ENCODE data around the gene PPP4R3A. TPM values are rescaled to one million over a fixed set of nuclear protein-coding genes. Genes with fewer than 3 reads are reported as not detected.

The PPP4R3A gene
- total RNA-seq, 1 donor from 2014 or later = 119 TPM

DNA sequence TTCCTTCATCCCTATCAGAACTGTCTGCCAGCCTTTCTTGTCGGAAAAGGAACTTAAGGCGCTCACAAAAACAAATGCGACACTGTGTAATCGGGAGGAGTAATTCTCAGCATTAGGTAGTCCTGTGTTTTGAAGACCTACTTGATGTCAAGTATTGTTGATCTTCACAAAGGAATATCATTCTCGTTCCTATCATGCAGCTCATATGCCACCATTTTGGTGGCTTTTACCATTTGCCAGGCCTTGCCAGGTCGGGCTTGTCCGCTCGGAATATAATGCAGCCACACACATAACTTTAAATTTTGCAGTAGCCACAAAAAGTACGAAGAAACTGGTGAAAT is 903 bp upstream of the PPP4R3A start:
- Mint-ChIP-seq H3K4me3 (ENCODE audit: low read depth) (peak overlapping the region; percentile 99), H3K27me3 (no peaks in the 10 kb centered on the region), H3K36me3 (ENCODE audit: insufficient read depth) (peaks cover 7% of the 10 kb centered on the region), H3K4me1 (ENCODE audit: low read depth) (peaks cover 14% of the 10 kb centered on the region), H3K9me3 (ENCODE audit: low read depth) (no peaks in the 10 kb centered on the region), H3K27ac (peak overlapping the region; percentile 100)
- no peak for DNase-seq (ENCODE audit: low spot score, unreplicated experiment)
- TF ChIP-seq, protein P1, sequence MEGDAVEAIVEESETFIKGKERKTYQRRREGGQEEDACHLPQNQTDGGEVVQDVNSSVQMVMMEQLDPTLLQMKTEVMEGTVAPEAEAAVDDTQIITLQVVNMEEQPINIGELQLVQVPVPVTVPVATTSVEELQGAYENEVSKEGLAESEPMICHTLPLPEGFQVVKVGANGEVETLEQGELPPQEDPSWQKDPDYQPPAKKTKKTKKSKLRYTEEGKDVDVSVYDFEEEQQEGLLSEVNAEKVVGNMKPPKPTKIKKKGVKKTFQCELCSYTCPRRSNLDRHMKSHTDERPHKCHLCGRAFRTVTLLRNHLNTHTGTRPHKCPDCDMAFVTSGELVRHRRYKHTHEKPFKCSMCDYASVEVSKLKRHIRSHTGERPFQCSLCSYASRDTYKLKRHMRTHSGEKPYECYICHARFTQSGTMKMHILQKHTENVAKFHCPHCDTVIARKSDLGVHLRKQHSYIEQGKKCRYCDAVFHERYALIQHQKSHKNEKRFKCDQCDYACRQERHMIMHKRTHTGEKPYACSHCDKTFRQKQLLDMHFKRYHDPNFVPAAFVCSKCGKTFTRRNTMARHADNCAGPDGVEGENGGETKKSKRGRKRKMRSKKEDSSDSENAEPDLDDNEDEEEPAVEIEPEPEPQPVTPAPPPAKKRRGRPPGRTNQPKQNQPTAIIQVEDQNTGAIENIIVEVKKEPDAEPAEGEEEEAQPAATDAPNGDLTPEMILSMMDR (IDR thresholded peaks at IDR 0.05; ENCODE audit: unreplicated experiment) = no peak

DNA sequence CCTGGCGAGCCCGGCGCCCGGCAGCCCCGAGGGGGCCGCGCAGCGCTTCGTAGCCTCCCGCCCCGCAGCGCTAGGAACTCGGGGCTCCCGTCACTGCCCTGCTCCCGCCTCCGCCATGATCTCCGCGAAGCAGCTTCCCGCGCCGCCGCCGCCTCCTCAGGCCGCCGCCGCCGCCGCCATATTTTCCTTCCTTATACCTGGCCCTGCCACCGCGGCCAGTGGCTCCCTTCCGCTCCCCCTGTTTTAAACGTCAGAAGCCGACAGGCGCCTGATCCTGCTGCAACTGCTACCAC is 286 bp downstream of the PPP4R3A start:
- H3K4me3 Mint-ChIP-seq (ENCODE audit: low read depth) = peak overlapping the region; percentile 99
- no peaks in the 10 kb centered on the region for H3K9me3 Mint-ChIP-seq (ENCODE audit: low read depth)
- H3K27me3 Mint-ChIP-seq = no peaks in the 10 kb centered on the region
- H3K4me1 Mint-ChIP-seq (ENCODE audit: low read depth) = peaks cover 14% of the 10 kb centered on the region
- H3K36me3 Mint-ChIP-seq (ENCODE audit: insufficient read depth) = peaks cover 7% of the 10 kb centered on the region
- H3K27ac Mint-ChIP-seq = peak overlapping the region; percentile 100
- no peak for DNase-seq (ENCODE audit: low spot score, unreplicated experiment)
- TF ChIP-seq, protein P1 (IDR thresholded peaks at IDR 0.05; ENCODE audit: unreplicated experiment) = no peak

DNA sequence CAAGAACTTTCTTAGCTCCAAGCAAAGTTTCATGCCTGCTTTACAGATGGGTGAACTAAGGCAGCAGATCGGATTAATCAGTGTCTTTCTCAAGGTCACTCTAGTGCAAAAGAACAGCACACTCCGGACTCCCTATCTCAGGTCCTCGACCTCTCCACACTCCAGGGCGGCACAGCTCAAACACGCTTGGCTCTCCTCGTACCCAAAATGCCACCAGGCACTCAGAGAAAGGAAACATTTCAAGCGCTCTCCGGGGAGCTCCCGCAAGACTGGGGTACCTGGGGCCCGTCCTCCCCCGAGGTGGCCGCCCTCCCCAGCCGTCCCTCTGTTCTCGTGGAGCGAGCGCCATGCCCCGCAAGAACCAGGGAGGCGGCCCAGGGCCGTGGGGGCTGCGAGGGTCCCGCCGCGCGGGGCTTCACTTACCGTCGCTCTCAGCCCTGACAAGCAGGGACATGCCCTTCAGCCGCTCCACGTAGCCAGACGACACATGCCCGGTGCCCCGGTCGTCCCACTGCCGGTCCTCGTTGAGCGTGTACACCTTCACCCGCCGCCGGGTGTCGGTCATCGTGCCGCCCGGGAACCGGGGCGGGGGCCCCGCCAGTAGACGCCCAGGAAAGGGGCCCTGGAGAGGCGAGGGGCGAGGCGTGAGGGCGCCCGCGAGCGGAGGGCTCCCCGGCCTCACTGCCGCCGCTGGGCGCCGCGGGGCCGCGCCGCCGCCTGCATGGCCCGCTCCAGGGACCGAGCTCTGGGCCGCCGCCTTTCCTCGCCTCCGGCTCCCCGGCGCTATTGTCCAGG is 830 bp downstream of the PPP4R3A start:
- DNase-seq (ENCODE audit: low spot score, unreplicated experiment) = peak; percentile 26
- H3K9me3 Mint-ChIP-seq (ENCODE audit: low read depth) = no peaks in the 10 kb centered on the region
- peaks cover 7% of the 10 kb centered on the region for H3K36me3 Mint-ChIP-seq (ENCODE audit: insufficient read depth)
- peak overlapping the region; percentile 99 for H3K4me3 Mint-ChIP-seq (ENCODE audit: low read depth)
- peaks cover 14% of the 10 kb centered on the region for H3K4me1 Mint-ChIP-seq (ENCODE audit: low read depth)
- H3K27me3 Mint-ChIP-seq = no peaks in the 10 kb centered on the region
- TF ChIP-seq, protein P1 (IDR thresholded peaks at IDR 0.05; ENCODE audit: unreplicated experiment) = no peak
- peak overlapping the region; percentile 97 for H3K27ac Mint-ChIP-seq

DNA sequence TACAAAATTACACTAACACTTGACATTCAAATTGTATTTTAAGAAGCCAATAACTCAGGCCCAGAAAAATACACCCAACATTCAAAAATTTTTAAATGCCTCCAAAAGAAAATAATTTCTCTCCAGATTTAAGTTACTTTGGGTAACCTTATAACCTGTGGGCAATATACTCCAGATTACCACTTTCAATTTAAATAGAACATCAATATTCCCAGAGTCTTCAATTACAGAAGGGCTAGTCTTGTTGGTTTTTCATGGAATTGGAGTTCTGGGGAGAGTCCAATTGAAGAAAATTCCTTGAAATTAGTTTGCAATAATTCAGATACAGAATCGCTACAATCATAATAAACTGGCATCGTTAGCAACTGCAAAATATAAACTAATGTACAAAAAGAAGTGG is 2.0 kb downstream of the PPP4R3A start:
- H3K27ac Mint-ChIP-seq = peak overlapping the region; percentile 62
- peaks cover 14% of the 10 kb centered on the region for H3K4me1 Mint-ChIP-seq (ENCODE audit: low read depth)
- DNase-seq (ENCODE audit: low spot score, unreplicated experiment) = no peak
- H3K27me3 Mint-ChIP-seq = no peaks in the 10 kb centered on the region
- no peaks in the 10 kb centered on the region for H3K9me3 Mint-ChIP-seq (ENCODE audit: low read depth)
- H3K36me3 Mint-ChIP-seq (ENCODE audit: insufficient read depth) = peaks cover 8% of the 10 kb centered on the region
- peak overlapping the region; percentile 90 for H3K4me3 Mint-ChIP-seq (ENCODE audit: low read depth)
- TF ChIP-seq, protein P1 (IDR thresholded peaks at IDR 0.05; ENCODE audit: unreplicated experiment) = no peak

DNA sequence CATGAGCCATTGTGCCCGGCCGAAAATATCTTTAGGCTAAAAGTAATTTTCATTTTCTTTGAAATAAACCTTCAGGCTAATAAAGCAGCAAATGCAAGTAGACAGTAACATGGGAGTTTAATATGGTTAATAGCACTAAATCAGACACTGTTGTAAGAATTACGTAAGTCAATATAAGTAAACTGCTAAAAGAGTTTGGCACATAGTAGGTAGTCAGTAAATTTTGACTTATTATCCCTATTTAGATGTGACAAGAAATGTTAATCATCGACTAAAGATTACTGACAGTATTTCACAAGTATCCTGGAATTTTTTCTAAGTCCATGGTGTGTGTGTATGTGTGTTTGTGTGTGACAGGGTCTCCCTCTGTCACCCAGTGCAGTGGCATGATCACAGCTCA is 3.9 kb downstream of the PPP4R3A start:
- TF ChIP-seq, protein P1 (IDR thresholded peaks at IDR 0.05; ENCODE audit: unreplicated experiment) = no peak
- peaks cover 16% of the 10 kb centered on the region for H3K4me1 Mint-ChIP-seq (ENCODE audit: low read depth)
- H3K27ac Mint-ChIP-seq = peak overlapping the region; percentile 64
- H3K36me3 Mint-ChIP-seq (ENCODE audit: insufficient read depth) = peaks cover 13% of the 10 kb centered on the region
- DNase-seq (ENCODE audit: low spot score, unreplicated experiment) = no peak
- no peak overlapping the region for H3K4me3 Mint-ChIP-seq (ENCODE audit: low read depth)
- no peaks in the 10 kb centered on the region for H3K9me3 Mint-ChIP-seq (ENCODE audit: low read depth)
- H3K27me3 Mint-ChIP-seq = no peaks in the 10 kb centered on the region

All from progenitor cell of endocrine pancreas (in vitro differentiated cells).